GM18868 (cell line): ENCODE results near the gene SPIN1.

Experiments
- ATAC-seq: cut with Tn5 transposase; IDR thresholded peaks from one replicate; pipeline ENCODE4 v1.9.1; 2021; ENCODE audit warnings: mild to moderate bottlenecking, moderate library complexity; ENCODE audit not compliant: unreplicated experiment

The SPIN1 gene

DNA sequence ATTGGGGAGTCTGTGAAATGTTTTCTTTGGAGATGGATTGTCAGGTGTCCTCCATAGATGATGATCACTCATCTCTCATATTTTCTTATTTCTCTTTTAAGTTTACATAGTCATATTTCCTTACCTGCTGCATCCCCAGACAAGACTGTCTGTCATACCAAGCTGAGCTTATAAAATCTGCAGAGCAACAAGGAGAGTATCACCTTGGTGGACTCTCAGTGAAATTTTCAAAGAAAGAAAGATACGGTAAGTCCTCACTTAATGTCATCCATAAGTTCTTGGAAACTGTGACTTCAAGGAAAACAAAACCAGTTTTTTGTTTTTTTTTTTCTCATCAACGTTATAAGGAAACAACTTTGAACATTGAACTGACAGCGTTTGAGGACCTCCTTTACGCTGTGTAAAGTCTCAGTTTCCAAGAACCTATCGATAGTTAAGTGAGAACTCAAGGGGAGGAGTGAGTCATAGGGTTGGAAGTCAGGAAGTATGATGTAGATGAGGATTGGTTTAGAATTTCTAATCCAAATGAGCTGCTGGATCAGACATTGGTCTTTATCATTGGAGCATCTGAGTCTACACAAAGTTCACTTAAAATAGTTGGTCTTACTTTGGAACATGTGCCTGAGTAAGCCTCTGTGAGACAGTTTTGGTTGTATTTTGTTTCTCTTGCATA is 45.5 kb downstream of the SPIN1 start:
- no peak for ATAC-seq

- ATAC-seq, result no peak
Observed at GRCh38 chr9:88435336-88435735, 47.1 kb downstream of the SPIN1 start.

DNA sequence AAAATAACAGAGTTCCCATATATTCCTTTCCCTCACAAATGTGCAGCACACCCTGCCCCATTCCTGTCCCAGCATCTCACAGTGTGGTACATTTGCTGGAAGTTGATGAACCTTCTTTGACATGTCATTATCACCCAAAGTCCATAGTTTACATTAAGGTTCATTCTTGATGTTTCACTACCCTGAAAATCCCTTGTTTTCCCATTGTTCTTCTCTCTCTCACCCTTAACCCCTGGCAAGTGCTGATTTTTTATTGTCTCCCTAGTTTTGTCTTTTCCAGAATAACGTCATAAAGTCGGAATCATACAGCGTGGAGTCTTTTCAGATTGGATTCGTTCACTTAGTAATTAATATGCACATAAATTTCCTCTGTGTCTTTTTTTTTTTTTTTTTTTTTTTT is 48.1 kb downstream of the SPIN1 start:
- ATAC-seq, result no peak

DNA sequence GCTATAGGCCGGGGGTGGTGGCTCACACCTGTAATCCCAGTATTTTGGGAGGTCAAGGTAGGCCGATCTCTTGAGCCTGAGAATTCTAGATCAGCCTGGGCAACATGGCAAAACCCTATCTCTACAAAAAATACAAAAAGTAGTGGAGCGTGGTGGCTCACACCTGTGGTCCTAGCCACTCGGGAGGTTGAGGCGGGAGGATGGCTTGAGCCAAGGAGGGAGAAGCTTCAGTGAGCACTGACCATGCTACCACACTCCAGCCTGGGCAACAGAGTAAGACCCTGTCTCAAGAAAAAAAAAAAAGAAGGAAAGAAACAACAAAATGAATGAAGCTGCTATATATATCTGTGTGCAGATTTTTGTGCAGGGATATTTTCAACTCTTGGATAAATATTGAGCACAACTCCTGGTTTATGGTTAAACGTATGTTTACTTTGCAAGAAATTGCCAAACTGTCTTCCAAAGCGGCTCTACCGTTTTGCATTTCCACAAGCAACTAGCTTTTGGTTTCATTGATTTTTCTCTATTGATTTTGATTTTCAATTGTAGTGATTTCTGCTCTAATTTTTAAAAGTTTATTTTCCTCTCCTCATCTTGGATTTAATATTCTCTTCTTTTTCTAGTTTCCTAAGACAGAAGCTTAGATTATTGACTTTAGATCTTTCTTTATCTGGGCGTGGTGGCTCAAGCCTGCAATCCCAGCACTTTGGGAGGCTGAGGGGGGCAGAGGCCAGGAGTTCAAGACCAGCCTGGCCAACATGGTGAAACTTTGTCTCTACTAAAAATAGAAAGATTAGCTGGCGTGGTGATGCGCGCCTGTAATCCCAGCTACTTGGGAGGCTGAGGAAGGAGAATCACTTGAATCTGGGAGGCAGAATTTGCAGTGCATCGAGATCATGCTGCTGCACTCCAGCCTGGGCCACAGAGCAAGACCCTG is 49.2 kb downstream of the SPIN1 start:
- no peak for ATAC-seq

DNA sequence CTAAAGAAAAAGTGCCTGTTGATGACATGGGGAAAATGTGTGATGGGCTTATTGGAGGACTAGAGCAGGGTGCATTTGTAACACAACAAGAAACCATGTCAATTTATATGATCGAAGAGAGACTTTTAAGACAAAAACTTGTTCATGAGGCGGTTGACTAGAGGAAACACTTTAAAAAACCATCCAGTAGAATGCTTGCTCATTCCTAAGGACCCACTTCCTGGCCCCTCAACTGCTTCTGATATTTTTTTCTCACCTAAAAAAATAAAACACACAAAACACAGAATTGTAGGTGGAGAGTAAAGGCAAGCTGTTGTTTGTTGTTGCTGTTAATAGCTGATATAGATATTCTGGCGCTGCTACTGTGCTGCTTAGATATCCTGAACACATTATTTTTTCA is 50.6 kb downstream of the SPIN1 start:
- ATAC-seq, result no peak

- ATAC-seq, result no peak
Observed at GRCh38 chr9:88441301-88442007, 53.2 kb downstream of the SPIN1 start.

- ATAC-seq, result no peak
Observed at GRCh38 chr9:88443480-88444113, 55.4 kb downstream of the SPIN1 start.

GRCh38 chr9:88446728-88447127 is 58.5 kb downstream of the SPIN1 start:
- ATAC-seq, result no peak

- no peak for ATAC-seq
Observed at GRCh38 chr9:88447431-88447830, 59.2 kb downstream of the SPIN1 start.

- no peak for ATAC-seq
Observed at GRCh38 chr9:88451160-88451559, 62.9 kb downstream of the SPIN1 start.

DNA sequence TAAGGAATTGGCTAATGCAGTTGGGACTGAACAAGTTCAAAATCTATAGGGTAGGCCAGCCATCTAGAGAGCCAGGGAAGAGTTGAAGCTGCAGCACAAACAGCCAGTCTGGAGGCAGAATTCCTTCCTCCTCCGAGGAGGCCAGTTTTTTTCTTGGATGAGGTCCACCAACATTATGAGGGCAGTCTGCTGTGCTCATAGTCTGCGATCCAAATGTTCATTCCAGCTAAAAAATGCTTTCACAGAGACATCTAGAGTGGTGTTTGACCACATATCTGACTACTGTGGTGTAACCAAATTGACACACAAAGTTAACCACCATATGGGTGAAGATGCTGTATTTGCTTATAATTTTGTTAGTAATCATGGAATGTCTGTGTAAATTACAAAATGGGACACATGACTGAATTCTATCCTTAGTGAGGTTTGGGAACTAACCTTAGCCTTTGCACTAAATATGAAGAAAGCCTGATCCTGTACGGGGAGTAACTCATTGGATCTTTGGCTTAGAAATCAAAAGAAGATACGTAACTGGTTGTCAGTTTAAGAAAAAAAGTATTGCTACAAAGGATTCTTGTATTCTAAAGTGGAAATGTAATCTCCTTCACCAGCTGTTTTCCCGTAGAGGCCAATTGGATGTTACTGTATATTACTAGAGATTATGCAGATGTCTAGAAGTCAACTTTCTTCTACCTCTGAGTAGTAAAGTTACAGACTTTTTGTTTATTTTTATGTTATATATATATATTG is 70.6 kb downstream of the SPIN1 start:
- no peak for ATAC-seq

DNA sequence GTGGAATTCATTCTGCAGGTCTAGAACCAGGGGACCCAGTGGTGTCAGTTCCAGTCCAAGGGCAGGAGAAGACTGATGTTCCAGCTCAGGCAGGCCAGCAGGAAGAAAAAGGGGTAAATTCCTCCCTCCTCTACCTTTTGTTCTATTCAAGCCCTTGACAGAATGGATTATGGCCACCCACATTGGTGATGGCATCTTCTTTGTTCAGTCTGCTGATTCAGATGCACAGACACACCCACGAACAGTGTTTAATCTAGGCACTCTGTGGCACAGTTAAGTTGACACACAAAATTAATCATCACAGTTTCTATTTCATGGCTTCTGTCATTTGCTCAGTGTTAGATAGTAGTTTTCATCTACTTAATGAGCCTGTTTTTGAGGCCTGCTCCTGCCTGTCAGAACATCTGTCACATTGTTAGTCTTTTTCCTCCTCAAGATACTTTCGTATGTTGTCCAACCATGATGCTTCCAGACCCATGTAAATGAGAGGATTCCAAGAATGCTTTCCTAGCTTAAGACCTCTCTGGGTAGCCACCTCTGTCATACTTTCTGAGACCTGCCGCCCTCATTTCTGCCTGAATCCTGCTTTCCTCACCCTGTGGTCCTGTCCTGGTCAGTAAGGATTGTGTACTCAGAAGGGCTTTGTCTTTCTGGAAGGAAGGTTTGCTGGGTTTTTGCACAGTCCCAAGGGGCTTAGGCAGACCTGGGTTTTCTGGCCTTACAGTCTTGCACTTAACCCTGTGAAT is 72.5 kb downstream of the SPIN1 start:
- ATAC-seq, result no peak

DNA sequence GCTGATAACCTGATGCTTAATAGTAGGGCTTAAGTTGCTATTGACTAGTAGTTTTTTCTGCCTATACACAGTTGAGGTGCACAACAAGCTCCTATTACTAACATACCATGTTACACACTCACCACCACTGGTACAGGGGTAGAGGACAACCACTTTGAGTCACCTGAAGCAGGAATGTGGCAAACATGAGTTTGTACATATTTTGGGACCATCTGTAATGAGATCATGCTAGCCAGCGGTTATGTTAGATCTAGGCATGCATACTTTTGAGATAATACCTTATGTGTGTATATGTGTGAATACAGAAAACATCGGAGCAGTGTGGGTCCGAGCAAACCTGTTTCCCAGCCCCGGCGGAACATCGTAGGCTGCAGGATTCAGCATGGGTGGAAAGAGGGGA is 73.9 kb downstream of the SPIN1 start:
- no peak for ATAC-seq

- no peak for ATAC-seq
Observed at GRCh38 chr9:88464851-88465250, 76.6 kb downstream of the SPIN1 start.

- no peak for ATAC-seq
Observed at GRCh38 chr9:88468226-88468625, 80.0 kb downstream of the SPIN1 start.

DNA sequence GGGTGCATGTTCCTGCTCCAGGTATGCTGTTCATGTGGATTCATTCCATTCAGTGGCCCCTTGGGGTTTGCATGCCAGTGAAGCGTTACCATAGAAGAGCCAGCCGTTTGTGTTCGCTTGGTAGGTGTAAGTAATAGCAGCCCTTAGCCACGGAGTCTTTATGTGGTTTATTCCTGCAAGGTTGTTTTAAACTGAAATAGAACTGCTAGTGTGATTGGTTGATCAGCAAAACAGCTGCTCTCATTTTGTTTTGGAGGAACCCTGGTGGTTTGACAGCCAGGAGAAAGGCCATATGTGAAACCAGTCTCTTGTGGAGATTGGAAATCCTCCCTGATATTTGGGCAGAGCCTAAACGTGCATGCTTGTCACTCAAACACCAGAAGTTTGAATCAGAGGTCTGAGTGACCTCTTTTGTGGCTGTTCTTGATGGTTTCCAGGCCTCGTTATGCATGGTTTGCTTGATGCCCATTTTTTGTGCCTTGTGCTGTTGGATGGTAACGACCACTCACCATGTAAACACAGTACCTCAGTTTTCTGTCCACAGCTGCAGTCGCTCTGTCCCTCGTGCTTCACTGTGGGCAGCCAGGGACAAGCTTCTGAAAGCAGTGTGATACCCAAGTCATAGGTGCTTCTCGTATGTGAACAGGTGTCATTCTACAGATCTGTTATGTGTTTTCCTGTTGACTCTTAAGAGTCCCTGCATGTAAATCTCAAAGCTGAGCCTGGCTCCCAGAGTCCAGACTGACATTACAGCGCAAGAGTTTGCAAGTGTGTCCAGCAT is 88.4 kb downstream of the SPIN1 start:
- no peak for ATAC-seq

DNA sequence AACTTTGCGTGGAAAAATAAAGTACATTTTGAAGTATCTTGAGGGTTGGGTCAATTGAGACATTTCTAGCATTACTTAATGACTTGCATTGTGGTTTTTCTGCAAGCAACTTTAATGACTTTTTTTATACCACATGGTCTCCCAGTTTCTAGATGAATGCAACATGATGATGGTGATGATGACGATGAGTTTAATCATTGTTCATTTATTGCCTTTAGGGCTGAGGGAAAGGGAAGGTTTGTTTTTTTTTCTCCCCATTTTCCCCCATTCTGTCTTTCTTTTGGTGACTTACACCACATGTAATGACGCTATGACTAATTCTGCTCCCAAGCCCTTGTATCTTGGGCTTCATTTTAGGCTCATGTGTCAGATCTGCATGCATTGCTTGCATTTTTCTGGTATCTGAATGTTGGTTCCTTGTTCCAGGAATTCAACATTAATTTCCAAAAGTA is 89.1 kb downstream of the SPIN1 start:
- ATAC-seq, result no peak

DNA sequence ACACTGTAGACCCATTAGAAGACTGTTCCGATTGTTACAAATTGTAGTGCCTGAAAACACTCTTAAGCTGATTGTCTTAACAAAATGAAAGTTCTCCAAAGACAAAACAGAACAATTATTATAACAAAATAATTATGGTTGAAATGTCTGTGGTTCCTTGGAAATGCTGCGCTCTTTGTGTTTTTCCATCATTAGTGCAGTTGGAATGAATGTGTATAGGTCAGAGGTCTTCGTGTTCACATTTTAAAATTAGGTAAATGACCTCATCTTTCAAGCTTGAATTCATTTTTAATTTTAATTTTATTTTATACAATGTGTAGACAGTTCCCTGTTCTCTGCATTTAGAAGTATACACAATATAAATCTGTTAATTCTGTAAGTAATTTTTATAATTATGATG is 90.0 kb downstream of the SPIN1 start:
- no peak for ATAC-seq

- no peak for ATAC-seq
Observed at GRCh38 chr9:88481933-88482332, 93.7 kb downstream of the SPIN1 start.
